HL-60 (cell line): ENCODE data around the gene KCNJ12.
"Not testable (repeated sequence)": the region's sequence is repeated elsewhere in the genome, so short reads cannot be mapped to it uniquely, and the experiment has no call there.

Experiments
- DNase-seq, 2 experiments: peaks; one replicate each; pipeline ENCODE4 v3.0.0-alpha.2; 2010 to 2020; ENCODE audit warnings: low read depth in 1 of 2, low spot score in 1 of 2
- H3K27ac ChIP-seq: fragments of 250-450 bp; sonication (Bioruptor Pico); replicated peaks from 2 replicates; pipeline ENCODE4 v1.5.1; 2020; ENCODE audit warnings: mild to moderate bottlenecking, moderate library complexity
- H3K27me3 ChIP-seq: fragments of 250-450 bp; sonication (Bioruptor Pico); 2 replicates; pipeline ENCODE4 v1.5.1; 2021; ENCODE audit warnings: mild to moderate bottlenecking, moderate library complexity; ENCODE audit not compliant: insufficient read depth, poor library complexity, severe bottlenecking
- H3K4me3 ChIP-seq: replicated peaks from 2 replicates; pipeline ENCODE4 v1.5.1; 2011; ENCODE audit warnings: mild to moderate bottlenecking, control low read depth, low read length; ENCODE audit not compliant: insufficient read depth
- CTCF ChIP-seq: IDR thresholded peaks from one replicate; pipeline ENCODE4 v1.5.1; 2011; ENCODE audit warnings: low read length, control low read depth, inconsistent platforms; ENCODE audit not compliant: insufficient read depth
- GABPA ChIP-seq: IDR thresholded peaks from 2 replicates; pipeline ENCODE4 v1.6.1; 2012; ENCODE audit warnings: low read depth
- POLR2AphosphoS5 ChIP-seq: IDR thresholded peaks from 2 replicates; pipeline ENCODE4 v1.6.1; 2012; ENCODE audit warnings: low read depth
- SPI1 ChIP-seq: IDR thresholded peaks from 2 replicates; pipeline ENCODE4 v1.6.1; 2012; ENCODE audit warnings: low read depth, mild to moderate bottlenecking, borderline replicate concordance
- TF ChIP-seq, protein P1 (sequence below): IDR thresholded peaks from 2 replicates; pipeline ENCODE4 v1.6.1; 2012; ENCODE audit warnings: low read depth; ENCODE audit not compliant: insufficient replicate concordance

The KCNJ12 gene

GRCh38 chr17:21348926-21349261 is 27.3 kb upstream of the KCNJ12 start:
- not testable (repeated sequence) for H3K27me3 ChIP-seq, H3K4me3 ChIP-seq, DNase-seq, H3K27ac ChIP-seq

DNA sequence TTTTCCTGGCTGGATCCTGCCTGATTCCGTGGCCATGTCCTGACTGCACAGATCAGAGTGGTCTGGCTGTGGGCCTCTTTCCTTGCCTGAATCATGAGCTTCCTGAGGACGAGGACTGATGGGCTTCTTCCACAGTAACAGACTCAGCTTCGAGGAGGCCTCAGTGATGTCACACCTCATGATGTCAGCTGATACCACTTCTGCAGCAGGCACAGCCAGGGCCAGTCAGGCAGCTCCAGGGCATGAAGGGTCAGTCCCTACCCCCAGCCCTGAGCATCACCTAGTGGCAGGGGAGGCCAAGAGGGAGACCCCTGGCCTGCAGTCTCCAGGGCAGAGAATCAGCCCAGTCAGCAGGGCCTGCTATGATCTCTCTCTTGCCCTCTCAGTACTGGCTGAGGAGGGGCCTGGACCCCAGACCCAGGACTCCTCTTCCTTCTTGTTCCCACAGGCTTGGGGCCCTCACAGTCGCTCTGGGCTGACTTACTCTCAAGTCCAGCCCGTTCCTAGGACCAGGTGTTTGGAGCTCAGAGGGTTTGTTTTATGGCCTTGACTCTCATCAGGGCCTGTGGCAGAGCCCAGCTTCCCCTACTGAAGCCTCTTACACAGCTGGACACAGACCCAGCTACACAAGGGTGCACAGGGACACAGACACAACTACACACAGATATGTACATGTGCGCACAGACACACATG is 26.7 kb upstream of the KCNJ12 start:
- DNase-seq, H3K27ac ChIP-seq, H3K27me3 ChIP-seq, H3K4me3 ChIP-seq: not testable (repeated sequence)

GRCh38 chr17:21350495-21350894 is 25.7 kb upstream of the KCNJ12 start:
- H3K27me3 ChIP-seq, H3K27ac ChIP-seq, H3K4me3 ChIP-seq, DNase-seq: not testable (repeated sequence)

DNA sequence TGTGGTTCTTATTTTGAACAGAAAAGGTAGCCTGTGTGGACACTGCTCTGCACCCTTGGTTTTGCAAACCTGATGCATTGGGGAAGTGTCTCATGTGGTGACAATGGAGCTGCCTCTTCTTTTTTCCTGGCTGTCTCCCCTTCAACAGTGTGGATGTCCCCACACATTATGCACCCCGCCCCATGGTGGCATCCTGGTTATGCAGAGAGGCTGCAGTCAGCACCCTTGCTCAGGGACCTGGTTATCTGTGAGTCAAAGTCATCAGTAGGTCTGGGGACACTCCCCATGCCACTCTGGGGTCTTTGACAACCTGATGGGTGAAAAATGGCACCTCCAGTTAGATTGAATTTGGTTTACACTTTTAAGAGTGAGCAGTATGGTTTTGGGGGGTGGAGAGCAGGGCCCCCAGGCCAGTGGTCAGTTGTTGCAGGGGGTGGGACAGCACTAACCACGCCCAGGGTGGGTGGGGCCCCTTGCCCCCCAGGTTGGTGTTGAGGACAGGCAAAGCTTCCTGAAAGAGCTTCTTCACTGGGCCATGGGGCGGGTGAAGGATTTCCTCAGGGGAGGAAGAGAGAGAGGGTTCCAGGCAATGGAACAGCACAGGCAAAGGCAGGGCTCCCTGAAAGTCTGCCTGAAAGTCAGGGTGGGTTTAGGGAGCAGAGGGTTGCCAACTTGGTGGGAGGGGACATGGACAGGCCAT is 24.6 kb upstream of the KCNJ12 start:
- TF ChIP-seq GABPA (no peak), CTCF (no peak), POLR2AphosphoS5 (no peak), SPI1 (no peak)
- TF ChIP-seq, protein P1, sequence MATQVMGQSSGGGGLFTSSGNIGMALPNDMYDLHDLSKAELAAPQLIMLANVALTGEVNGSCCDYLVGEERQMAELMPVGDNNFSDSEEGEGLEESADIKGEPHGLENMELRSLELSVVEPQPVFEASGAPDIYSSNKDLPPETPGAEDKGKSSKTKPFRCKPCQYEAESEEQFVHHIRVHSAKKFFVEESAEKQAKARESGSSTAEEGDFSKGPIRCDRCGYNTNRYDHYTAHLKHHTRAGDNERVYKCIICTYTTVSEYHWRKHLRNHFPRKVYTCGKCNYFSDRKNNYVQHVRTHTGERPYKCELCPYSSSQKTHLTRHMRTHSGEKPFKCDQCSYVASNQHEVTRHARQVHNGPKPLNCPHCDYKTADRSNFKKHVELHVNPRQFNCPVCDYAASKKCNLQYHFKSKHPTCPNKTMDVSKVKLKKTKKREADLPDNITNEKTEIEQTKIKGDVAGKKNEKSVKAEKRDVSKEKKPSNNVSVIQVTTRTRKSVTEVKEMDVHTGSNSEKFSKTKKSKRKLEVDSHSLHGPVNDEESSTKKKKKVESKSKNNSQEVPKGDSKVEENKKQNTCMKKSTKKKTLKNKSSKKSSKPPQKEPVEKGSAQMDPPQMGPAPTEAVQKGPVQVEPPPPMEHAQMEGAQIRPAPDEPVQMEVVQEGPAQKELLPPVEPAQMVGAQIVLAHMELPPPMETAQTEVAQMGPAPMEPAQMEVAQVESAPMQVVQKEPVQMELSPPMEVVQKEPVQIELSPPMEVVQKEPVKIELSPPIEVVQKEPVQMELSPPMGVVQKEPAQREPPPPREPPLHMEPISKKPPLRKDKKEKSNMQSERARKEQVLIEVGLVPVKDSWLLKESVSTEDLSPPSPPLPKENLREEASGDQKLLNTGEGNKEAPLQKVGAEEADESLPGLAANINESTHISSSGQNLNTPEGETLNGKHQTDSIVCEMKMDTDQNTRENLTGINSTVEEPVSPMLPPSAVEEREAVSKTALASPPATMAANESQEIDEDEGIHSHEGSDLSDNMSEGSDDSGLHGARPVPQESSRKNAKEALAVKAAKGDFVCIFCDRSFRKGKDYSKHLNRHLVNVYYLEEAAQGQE, result no peak
- Histone ChIP-seq H3K27me3 (no peaks in the 10 kb centered on the region), H3K27ac (no peak overlapping the region), H3K4me3 (no peak overlapping the region)
- DNase-seq, result no peak

- no peak for TF ChIP-seq POLR2AphosphoS5
- TF ChIP-seq SPI1, result no peak
- no peak for TF ChIP-seq GABPA
- TF ChIP-seq, protein P1, result no peak
- TF ChIP-seq CTCF, result no peak
- no peak overlapping the region for H3K4me3 ChIP-seq
- no peaks in the 10 kb centered on the region for H3K27me3 ChIP-seq
- no peak for DNase-seq
- H3K27ac ChIP-seq, result no peak overlapping the region
Observed at GRCh38 chr17:21352221-21352980, 23.8 kb upstream of the KCNJ12 start.
